G401.6 (cell line): ENCODE data around the gene RPL26.
A peak's percentile ranks its signal among the peaks of the same experiment; 100 is the strongest.
"Not testable (repeated sequence)": the region's sequence is repeated elsewhere in the genome, so short reads cannot be mapped to it uniquely, and the experiment has no call there.

Experiments used
- FAIRE-seq: peaks from 2 replicates; lab custom pipeline; 2012; peaks lifted over from hg19 to GRCh38; lab: Jason Lieb, UNC

Gene RPL26

GRCh38 chr17:8365143-8365542 is 17.9 kb downstream of the RPL26 start:
- no peak for FAIRE-seq

GRCh38 chr17:8362651-8363332 is 20.2 kb downstream of the RPL26 start:
- no peak for FAIRE-seq

GRCh38 chr17:8360751-8361150 is 22.2 kb downstream of the RPL26 start:
- FAIRE-seq = no peak

GRCh38 chr17:8360260-8360659 is 22.7 kb downstream of the RPL26 start:
- peak; percentile 15 for FAIRE-seq

- FAIRE-seq = no peak
Observed at GRCh38 chr17:8359769-8360168, 23.2 kb downstream of the RPL26 start.

GRCh38 chr17:8357910-8358309 is 25.1 kb downstream of the RPL26 start:
- FAIRE-seq = no peak

- no peak for FAIRE-seq
Observed at GRCh38 chr17:8354236-8354635, 28.8 kb downstream of the RPL26 start.

GRCh38 chr17:8353736-8354135 is 29.3 kb downstream of the RPL26 start:
- FAIRE-seq = no peak

- no peak for FAIRE-seq
Observed at GRCh38 chr17:8350339-8350738, 32.7 kb downstream of the RPL26 start.

- not testable (repeated sequence) for FAIRE-seq
Observed at GRCh38 chr17:8347001-8347400, 36.0 kb downstream of the RPL26 start.

GRCh38 chr17:8345951-8346665 is 36.9 kb downstream of the RPL26 start:
- FAIRE-seq = no peak

- no peak for FAIRE-seq
Observed at GRCh38 chr17:8345052-8345690, 37.8 kb downstream of the RPL26 start.

- FAIRE-seq = peak; percentile 85
Observed at GRCh38 chr17:8341456-8341855, 41.5 kb downstream of the RPL26 start.

- no peak for FAIRE-seq
Observed at GRCh38 chr17:8339540-8339939, 43.5 kb downstream of the RPL26 start, which contains the start of gene ODF4. Gene ODF4 (plus strand): TSS chr17:8339840. CDS start chr17:8340052, 212 bp downstream.

GRCh38 chr17:8338753-8339140 is 44.2 kb downstream of the RPL26 start:
- FAIRE-seq = peak; percentile 68

- FAIRE-seq = no peak
Observed at GRCh38 chr17:8337802-8338752, 44.9 kb downstream of the RPL26 start.

GRCh38 chr17:8333281-8333680 is 49.7 kb downstream of the RPL26 start:
- no peak for FAIRE-seq

- no peak for FAIRE-seq
Observed at GRCh38 chr17:8332688-8333087, 50.3 kb downstream of the RPL26 start.

GRCh38 chr17:8332128-8332527 is 50.9 kb downstream of the RPL26 start:
- no peak for FAIRE-seq
